IPS DF 4.7 (cell line): Measurements from ENCODE around the gene ST6GALNAC3.

Experiments
- DNase-seq: peaks from one replicate; pipeline ENCODE4 v3.0.0-alpha.2; 2013; ENCODE audit warnings: low spot score; ENCODE audit errors: extremely low read depth

ST6GALNAC3 gene

GRCh38 chr1:76680651-76681050 lies 606.1 kb downstream of the ST6GALNAC3 start:
- DNase-seq = no peak

GRCh38 chr1:76682138-76682537 lies 607.6 kb downstream of the ST6GALNAC3 start:
- no peak for DNase-seq
